Measurements from ENCODE around the gene IGF2R.
"Not testable (repeated sequence)": the region's sequence is repeated elsewhere in the genome, so short reads cannot be mapped to it uniquely, and the experiment has no call there.

IGF2R gene

GRCh38 chr6:160077024-160077423, 108.1 kb downstream of the IGF2R start:
- TF ChIP-seq ZNF274 (IDR thresholded peaks at IDR 0.05; ENCODE audit: low read depth, low read length), result no peak
- H3K4me3 ChIP-seq (ENCODE audit: low read length), result no peak overlapping the region

GRCh38 chr6:160077526-160077925, 108.6 kb downstream of the IGF2R start:
- TF ChIP-seq ZNF274 (IDR thresholded peaks at IDR 0.05; ENCODE audit: low read depth, low read length), result no peak
- no peak overlapping the region for H3K4me3 ChIP-seq (ENCODE audit: low read length)

- no peak for TF ChIP-seq ZNF274 (IDR thresholded peaks at IDR 0.05; ENCODE audit: low read depth, low read length)
- H3K4me3 ChIP-seq (ENCODE audit: low read length), result no peak overlapping the region
These were observed 110.2 kb downstream of the IGF2R start for GRCh38 chr6:160078883-160079685.

- no peak overlapping the region for H3K4me3 ChIP-seq (ENCODE audit: low read length)
- no peak for TF ChIP-seq ZNF274 (IDR thresholded peaks at IDR 0.05; ENCODE audit: low read depth, low read length)
These were observed 110.8 kb downstream of the IGF2R start for GRCh38 chr6:160079686-160080043.

- TF ChIP-seq ZNF274 (IDR thresholded peaks at IDR 0.05; ENCODE audit: low read depth, low read length), result no peak
- no peak overlapping the region for H3K4me3 ChIP-seq (ENCODE audit: low read length)
These were observed 111.2 kb downstream of the IGF2R start for GRCh38 chr6:160080097-160080496.

- H3K4me3 ChIP-seq (ENCODE audit: low read length), result no peak overlapping the region
- no peak for TF ChIP-seq ZNF274 (IDR thresholded peaks at IDR 0.05; ENCODE audit: low read depth, low read length)
These were observed 112.5 kb downstream of the IGF2R start for GRCh38 chr6:160081398-160081797.

GRCh38 chr6:160082627-160083026, 113.7 kb downstream of the IGF2R start:
- no peak for TF ChIP-seq ZNF274 (IDR thresholded peaks at IDR 0.05; ENCODE audit: low read depth, low read length)
- no peak overlapping the region for H3K4me3 ChIP-seq (ENCODE audit: low read length)

GRCh38 chr6:160084198-160084776, 115.4 kb downstream of the IGF2R start:
- TF ChIP-seq ZNF274 (IDR thresholded peaks at IDR 0.05; ENCODE audit: low read depth, low read length), result no peak
- no peak overlapping the region for H3K4me3 ChIP-seq (ENCODE audit: low read length)

- no peak overlapping the region for H3K4me3 ChIP-seq (ENCODE audit: low read length)
- TF ChIP-seq ZNF274 (IDR thresholded peaks at IDR 0.05; ENCODE audit: low read depth, low read length), result no peak
These were observed 116.3 kb downstream of the IGF2R start for GRCh38 chr6:160085226-160085625.

GRCh38 chr6:160085713-160086505, 117.0 kb downstream of the IGF2R start:
- H3K4me3 ChIP-seq (ENCODE audit: low read length), result no peak overlapping the region
- no peak for TF ChIP-seq ZNF274 (IDR thresholded peaks at IDR 0.05; ENCODE audit: low read depth, low read length)

- TF ChIP-seq ZNF274 (IDR thresholded peaks at IDR 0.05; ENCODE audit: low read depth, low read length), result no peak
- H3K4me3 ChIP-seq (ENCODE audit: low read length), result no peak overlapping the region
These were observed 117.9 kb downstream of the IGF2R start for GRCh38 chr6:160086754-160087153.

GRCh38 chr6:160088069-160088783, 119.3 kb downstream of the IGF2R start:
- no peak for TF ChIP-seq ZNF274 (IDR thresholded peaks at IDR 0.05; ENCODE audit: low read depth, low read length)
- H3K4me3 ChIP-seq (ENCODE audit: low read length), result no peak overlapping the region

GRCh38 chr6:160088784-160089533, 120.1 kb downstream of the IGF2R start:
- TF ChIP-seq ZNF274 (IDR thresholded peaks at IDR 0.05; ENCODE audit: low read depth, low read length), result no peak
- no peak overlapping the region for H3K4me3 ChIP-seq (ENCODE audit: low read length)

- H3K4me3 ChIP-seq (ENCODE audit: low read length), result no peak overlapping the region
- TF ChIP-seq ZNF274 (IDR thresholded peaks at IDR 0.05; ENCODE audit: low read depth, low read length), result no peak
These were observed 120.6 kb downstream of the IGF2R start for GRCh38 chr6:160089534-160089897.

GRCh38 chr6:160090442-160091239, 121.8 kb downstream of the IGF2R start:
- not testable (repeated sequence) for H3K4me3 ChIP-seq (ENCODE audit: low read length)

- H3K4me3 ChIP-seq (ENCODE audit: low read length), result not testable (repeated sequence)
These were observed 123.3 kb downstream of the IGF2R start for GRCh38 chr6:160092176-160092575.
